ENCODE results near the gene SREK1IP1. TPM values are rescaled to one million over a fixed set of nuclear protein-coding genes. Genes with fewer than 3 reads are reported as not detected.

Gene SREK1IP1
- total RNA-seq, 1 donor from 2014 or later, result 10.1 TPM

- intact Hi-C loops (cut with DNase I), result no loop called here
- DNase-seq (no peak), ATAC-seq (ENCODE audit: poor library complexity) (no peak)
Measured at GRCh38 chr5:64693636-64694035, 74.9 kb downstream of the SREK1IP1 start.

GRCh38 chr5:64691291-64691690 lies 77.2 kb downstream of the SREK1IP1 start:
- DNase-seq (no peak), ATAC-seq (ENCODE audit: poor library complexity) (no peak)
- intact Hi-C loops (cut with DNase I), result no loop called here

GRCh38 chr5:64690417-64691151 lies 77.9 kb downstream of the SREK1IP1 start, which contains the start of gene SHISAL2B:
Gene SHISAL2B, plus strand, starts transcription at chr5:64690503. Its CDS starts 121 bp downstream, at chr5:64690624.
- DNase-seq, result no peak
- no peak for ATAC-seq (ENCODE audit: poor library complexity)
- intact Hi-C loops (cut with DNase I), result no loop called here

GRCh38 chr5:64690104-64690416 lies 78.4 kb downstream of the SREK1IP1 start:
- ATAC-seq (ENCODE audit: poor library complexity), result no peak
- no peak for DNase-seq
- intact Hi-C loops (cut with DNase I), result no loop called here

- DNase-seq, result no peak
- intact Hi-C loops (cut with DNase I), result no loop called here
- no peak for ATAC-seq (ENCODE audit: poor library complexity)
Measured at GRCh38 chr5:64688965-64689364, 79.5 kb downstream of the SREK1IP1 start.

- ATAC-seq (ENCODE audit: poor library complexity) (no peak), DNase-seq (no peak)
- intact Hi-C loops (cut with DNase I), result no loop called here
Measured at GRCh38 chr5:64688391-64688790, 80.1 kb downstream of the SREK1IP1 start.

- intact Hi-C loops (cut with DNase I), result no loop called here
- DNase-seq (no peak), ATAC-seq (ENCODE audit: poor library complexity) (no peak)
Measured at GRCh38 chr5:64685866-64686265, 82.6 kb downstream of the SREK1IP1 start.

GRCh38 chr5:64682608-64683007 lies 85.9 kb downstream of the SREK1IP1 start:
- ATAC-seq (ENCODE audit: poor library complexity), result no peak
- no peak for DNase-seq
- intact Hi-C loops (cut with DNase I), result no loop called here

GRCh38 chr5:64680289-64680688 lies 88.2 kb downstream of the SREK1IP1 start:
- intact Hi-C loops (cut with DNase I), result no loop called here
- ATAC-seq (ENCODE audit: poor library complexity), result no peak

GRCh38 chr5:64678374-64678773 lies 90.1 kb downstream of the SREK1IP1 start:
- ATAC-seq (ENCODE audit: poor library complexity) (no peak), DNase-seq (no peak)
- intact Hi-C loops (cut with DNase I), result no loop called here

More at GRCh38 chr5:64680289-64680688, 88.2 kb downstream of the SREK1IP1 start:
- DNase-seq, result no peak

GRCh38 chr5:64671678-64672077 lies 96.8 kb downstream of the SREK1IP1 start:
- ATAC-seq (ENCODE audit: poor library complexity) (no peak), DNase-seq (no peak)
- intact Hi-C loops (cut with DNase I), result no loop called here

- DNase-seq (no peak), ATAC-seq (ENCODE audit: poor library complexity) (no peak)
Measured at GRCh38 chr5:64670277-64670676, 98.2 kb downstream of the SREK1IP1 start.

More at GRCh38 chr5:64670277-64670676, 98.2 kb downstream of the SREK1IP1 start:
- intact Hi-C loops (cut with DNase I), result no loop called here

Other genes starting within 250 kb of the SREK1IP1 start
- gene SHISAL2B, start 78.2 kb downstream of the SREK1IP1 start, total RNA-seq, result not detected
- gene CWC27, start 239 bp upstream of the SREK1IP1 start, total RNA-seq, result 22.4 TPM

Data from Right ventricle myocardium superior (tissue), 1 donor.